ENCODE measurements around the gene ME3. TPM values are rescaled to one million over a fixed set of nuclear protein-coding genes. Genes with fewer than 3 reads are reported as not detected.

Gene ME3
- total and polyA plus RNA-seq, 2 donors (not counting 1 experiment from before 2014, with no cell fraction given), result 1.3 TPM; not detected in 1

DNA sequence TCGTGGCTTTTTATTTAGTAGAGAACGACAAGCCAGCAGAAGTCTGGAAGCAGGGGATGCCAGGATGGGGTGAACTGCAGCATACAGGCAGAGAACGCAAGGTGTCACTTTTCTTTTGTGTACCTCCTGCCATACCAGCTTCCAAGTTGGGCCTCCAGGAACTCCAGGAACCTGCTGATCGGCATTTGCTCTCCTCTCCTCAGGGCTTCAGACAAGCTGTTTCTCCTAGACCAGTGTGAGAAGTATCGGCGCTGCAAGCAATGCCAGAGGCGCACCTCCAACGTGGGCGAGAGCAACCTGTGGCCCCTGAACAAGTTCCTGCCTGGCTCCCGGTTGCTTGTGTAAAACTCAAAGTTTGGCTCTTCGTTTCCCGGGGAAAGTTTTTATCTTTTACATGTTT, 250.0 kb downstream of the ME3 start:
- no peak overlapping the region for H3K27ac ChIP-seq (ENCODE audit: low read length in 2 of 2)
- no peaks in the 10 kb centered on the region for H4K20me1 ChIP-seq (ENCODE audit: control insufficient read depth, insufficient read depth, low read length, poor library complexity, severe bottlenecking)
- intact Hi-C loops (cut with micrococcal nuclease), result no loop called here
- Mint-ChIP-seq H3K4me1 (no peaks in the 10 kb centered on the region), H3K27ac (no peak overlapping the region), H3K9me3 (ENCODE audit: insufficient read depth) (peaks cover 8% of the 10 kb centered on the region), H3K4me3 (no peak overlapping the region), H3K27me3 (no peaks in the 10 kb centered on the region)
- ATAC-seq (ENCODE audit: low read depth) (no peak), DNase-seq (no peak)
- POLR2A ChIA-PET, result no interaction called here
- no peaks in the 10 kb centered on the region for H3K79me2 ChIP-seq (ENCODE audit: control insufficient read depth, insufficient read depth, low read length)
- no peaks in the 10 kb centered on the region for H3K4me1 ChIP-seq (ENCODE audit: control insufficient read depth in 2 of 2, insufficient read depth in 2 of 2, low read length in 2 of 2)
- no peak overlapping the region for H2AFZ ChIP-seq (ENCODE audit: insufficient read depth, low read depth, low read length, poor library complexity, severe bottlenecking)
- CTCF ChIA-PET, result no interaction called here
- no peak overlapping the region for H3K9ac ChIP-seq (ENCODE audit: low read length)
- no peaks in the 10 kb centered on the region for H3K36me3 ChIP-seq (replicated peaks in 1 of 2; ENCODE audit: control extremely low read depth in 1 of 2, control insufficient read depth in 1 of 2, extremely low read depth in 1 of 2, insufficient read depth in 2 of 2, low read length in 1 of 2)
- H3K9me3 ChIP-seq (ENCODE audit: control extremely low read depth in 1 of 3, control insufficient read depth in 2 of 3, insufficient read depth in 1 of 3, low read length in 2 of 3), result no peaks in the 10 kb centered on the region
- H3K27me3 ChIP-seq (replicated peaks in 1 of 4; ENCODE audit: control extremely low read depth in 1 of 4, control insufficient read depth in 3 of 4, insufficient read depth in 4 of 4, low read length in 3 of 4), result no peaks in the 10 kb centered on the region
- no peak overlapping the region for H3K4me2 ChIP-seq (replicated peaks; ENCODE audit: low read depth, low read length, poor library complexity, severe bottlenecking)
- H3K4me3 ChIP-seq (ENCODE audit: control extremely low read depth in 1 of 5, extremely low read depth in 1 of 5, insufficient read depth in 1 of 5, low read depth in 2 of 5, low read length in 4 of 5), result no peak overlapping the region
- TF ChIP-seq CTCF (IDR thresholded peaks at IDR 0.05) (no peak), EZH2 (IDR thresholded peaks at IDR 0.05; ENCODE audit: borderline replicate concordance, insufficient read depth, low read depth, low read length, poor library complexity, severe bottlenecking) (no peak)
- 72% methylated on average over 9 of the region's 12 CpGs for WGBS (ENCODE audit: insufficient coverage)

- Histone ChIP-seq H3K4me2 (replicated peaks; ENCODE audit: low read depth, low read length, poor library complexity, severe bottlenecking) (no peak overlapping the region), H3K9me3 (ENCODE audit: control extremely low read depth in 1 of 3, control insufficient read depth in 2 of 3, insufficient read depth in 1 of 3, low read length in 2 of 3) (no peaks in the 10 kb centered on the region), H3K27me3 (replicated peaks in 1 of 4; ENCODE audit: control extremely low read depth in 1 of 4, control insufficient read depth in 3 of 4, insufficient read depth in 4 of 4, low read length in 3 of 4) (no peaks in the 10 kb centered on the region), H4K20me1 (ENCODE audit: control insufficient read depth, insufficient read depth, low read length, poor library complexity, severe bottlenecking) (no peaks in the 10 kb centered on the region), H3K79me2 (ENCODE audit: control insufficient read depth, insufficient read depth, low read length) (no peaks in the 10 kb centered on the region), H3K27ac (ENCODE audit: low read length in 2 of 2) (no peak overlapping the region), H3K4me1 (ENCODE audit: control insufficient read depth in 2 of 2, insufficient read depth in 2 of 2, low read length in 2 of 2) (no peaks in the 10 kb centered on the region), H2AFZ (ENCODE audit: insufficient read depth, low read depth, low read length, poor library complexity, severe bottlenecking) (no peak overlapping the region), H3K9ac (ENCODE audit: low read length) (no peak overlapping the region), H3K4me3 (ENCODE audit: control extremely low read depth in 1 of 5, extremely low read depth in 1 of 5, insufficient read depth in 1 of 5, low read depth in 2 of 5, low read length in 4 of 5) (no peak overlapping the region), H3K36me3 (replicated peaks in 1 of 2; ENCODE audit: control extremely low read depth in 1 of 2, control insufficient read depth in 1 of 2, extremely low read depth in 1 of 2, insufficient read depth in 2 of 2, low read length in 1 of 2) (no peaks in the 10 kb centered on the region)
- CTCF ChIA-PET, result no interaction called here
- POLR2A ChIA-PET, result no interaction called here
- no peak for ATAC-seq (ENCODE audit: low read depth)
- peaks cover 8% of the 10 kb centered on the region for H3K9me3 Mint-ChIP-seq (ENCODE audit: insufficient read depth)
- TF ChIP-seq EZH2 (IDR thresholded peaks at IDR 0.05; ENCODE audit: borderline replicate concordance, insufficient read depth, low read depth, low read length, poor library complexity, severe bottlenecking), result no peak
- no peak for TF ChIP-seq CTCF (IDR thresholded peaks at IDR 0.05)
- H3K27ac Mint-ChIP-seq, result no peak overlapping the region
- H3K27me3 Mint-ChIP-seq, result no peaks in the 10 kb centered on the region
- 28% methylated on average over 2 of the region's 4 CpGs for WGBS (ENCODE audit: insufficient coverage)
- intact Hi-C loops (cut with micrococcal nuclease), result no loop called here
- no peaks in the 10 kb centered on the region for H3K4me1 Mint-ChIP-seq
- H3K4me3 Mint-ChIP-seq, result no peak overlapping the region
- no peak for DNase-seq
These were observed 250.5 kb downstream of the ME3 start for GRCh38 chr11:86421946-86422345.
